Activated T-helper 1 cell treated with Interleukin-2 at 50 U/mL for 16 hours (primary cell): ENCODE measurements around the gene CCDC33.
A peak's percentile ranks its signal among the peaks of the same experiment; 100 is the strongest.

Source experiments
- DNase-seq: peaks from one replicate; pipeline ENCODE4 v3.0.0-alpha.2; 2020; ENCODE audit warnings: low read depth

CCDC33 gene

GRCh38 chr15:74289671-74290070 lies 53.5 kb downstream of the CCDC33 start:
- no peak for DNase-seq

DNA sequence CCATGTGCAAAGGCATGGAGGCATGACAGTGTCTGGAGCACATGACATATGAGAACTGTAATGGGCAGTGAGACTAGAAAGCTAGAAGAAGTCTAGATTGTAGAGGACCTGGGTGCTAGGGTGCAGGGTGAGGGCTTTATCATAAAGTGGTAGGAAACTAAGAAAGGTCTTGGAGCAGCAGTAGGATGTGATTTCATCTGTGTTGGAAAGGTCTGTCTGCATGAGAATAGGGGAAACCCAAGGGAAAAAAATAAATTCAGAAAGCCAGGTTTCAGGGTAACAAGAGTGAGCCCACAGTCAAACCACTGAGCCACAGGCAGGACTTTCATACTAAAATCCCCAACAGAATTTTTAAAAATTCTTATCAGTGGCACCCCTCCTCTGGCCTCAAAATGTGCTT lies 54.5 kb downstream of the CCDC33 start:
- DNase-seq, result no peak

DNA sequence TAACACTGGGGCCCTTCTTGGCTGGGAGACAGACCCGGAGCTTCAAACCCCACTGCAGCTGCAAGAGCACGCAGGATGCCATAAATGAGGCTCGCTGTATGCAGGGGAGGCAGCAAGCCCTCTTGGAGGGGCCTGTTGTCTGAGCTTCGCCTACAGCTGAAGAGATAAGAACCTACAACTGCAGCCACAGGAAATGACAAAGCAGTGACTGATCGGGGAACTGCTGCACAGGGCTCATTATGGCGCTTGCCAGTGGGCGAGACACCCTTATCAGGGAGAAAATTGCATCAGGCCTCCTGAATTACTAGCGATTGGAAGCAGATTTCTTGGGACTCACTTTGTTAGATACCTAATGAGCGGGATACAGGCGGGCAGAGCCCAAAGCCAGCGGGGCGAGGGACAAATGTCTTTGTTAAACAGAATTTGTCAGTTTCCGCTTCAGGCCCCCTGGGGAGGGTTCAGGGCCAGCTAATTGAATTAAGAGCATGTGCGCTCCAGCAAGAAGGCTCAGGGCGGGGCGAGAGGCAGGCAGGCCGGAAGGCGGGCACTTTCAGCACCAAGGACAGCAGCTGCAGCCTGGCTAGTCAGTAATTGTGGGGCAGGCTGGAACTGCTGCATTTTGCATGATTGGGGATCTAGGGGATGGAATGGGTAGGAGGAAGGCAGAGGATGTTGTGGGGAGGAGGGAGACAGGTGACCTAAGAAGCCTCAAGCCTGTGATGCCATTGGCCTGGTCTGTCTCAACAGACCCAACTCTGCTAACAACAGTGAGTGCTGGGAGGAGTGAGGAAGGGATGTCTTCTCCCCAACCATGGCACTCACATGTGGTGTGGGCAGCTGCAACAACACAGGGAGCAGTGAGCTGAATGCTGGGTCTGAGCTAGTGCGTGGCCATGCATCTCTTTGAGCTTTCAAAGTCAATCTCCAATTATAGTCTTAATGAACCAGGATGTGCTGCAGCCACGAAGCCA lies 55.3 kb downstream of the CCDC33 start:
- DNase-seq, result peak; percentile 29

GRCh38 chr15:74293021-74293810 lies 57.1 kb downstream of the CCDC33 start:
- DNase-seq, result no peak

DNA sequence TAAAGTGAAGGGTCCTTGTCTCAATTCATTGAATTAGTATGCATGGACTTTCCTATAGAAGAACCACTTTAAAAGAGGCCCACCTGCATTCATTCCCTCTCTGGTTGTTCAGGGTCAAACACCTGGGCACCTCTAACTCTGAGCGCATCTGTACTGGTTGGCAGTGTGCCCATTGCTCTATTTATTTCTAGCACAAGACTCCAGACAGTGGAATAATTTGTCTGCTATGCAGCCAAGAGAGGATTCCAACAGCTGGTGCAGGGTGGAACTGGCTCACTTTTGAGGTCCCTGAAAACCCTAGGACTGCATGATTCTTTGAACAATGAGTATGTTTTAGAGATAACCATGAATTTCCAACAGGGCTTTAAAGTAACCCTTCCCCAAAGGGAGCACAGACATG lies 57.9 kb downstream of the CCDC33 start:
- DNase-seq, result no peak

DNA sequence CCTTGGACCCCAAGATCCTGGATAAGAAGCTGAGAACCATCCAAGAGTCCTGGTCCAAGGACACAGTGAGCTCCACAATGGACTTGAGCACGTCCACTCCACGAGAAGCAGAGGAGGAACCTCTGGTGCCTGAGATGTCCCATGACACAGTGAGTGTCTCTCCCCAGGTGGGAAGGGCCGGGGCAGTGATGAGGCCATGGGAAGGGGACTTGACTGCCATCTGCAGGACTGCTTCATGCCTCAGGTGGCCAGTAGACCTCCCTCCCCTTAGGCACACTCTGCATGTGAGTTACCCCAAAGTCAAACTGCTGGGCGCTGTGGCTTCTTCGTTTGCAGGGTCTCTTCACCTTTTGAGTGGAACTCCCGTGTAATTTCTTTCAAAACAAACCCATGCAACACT lies 59.7 kb downstream of the CCDC33 start:
- DNase-seq, result no peak

- no peak for DNase-seq
Measured at GRCh38 chr15:74297887-74298286, 61.8 kb downstream of the CCDC33 start.

GRCh38 chr15:74300057-74300795 lies 64.1 kb downstream of the CCDC33 start:
- no peak for DNase-seq

GRCh38 chr15:74301583-74302361 lies 65.6 kb downstream of the CCDC33 start:
- no peak for DNase-seq

DNA sequence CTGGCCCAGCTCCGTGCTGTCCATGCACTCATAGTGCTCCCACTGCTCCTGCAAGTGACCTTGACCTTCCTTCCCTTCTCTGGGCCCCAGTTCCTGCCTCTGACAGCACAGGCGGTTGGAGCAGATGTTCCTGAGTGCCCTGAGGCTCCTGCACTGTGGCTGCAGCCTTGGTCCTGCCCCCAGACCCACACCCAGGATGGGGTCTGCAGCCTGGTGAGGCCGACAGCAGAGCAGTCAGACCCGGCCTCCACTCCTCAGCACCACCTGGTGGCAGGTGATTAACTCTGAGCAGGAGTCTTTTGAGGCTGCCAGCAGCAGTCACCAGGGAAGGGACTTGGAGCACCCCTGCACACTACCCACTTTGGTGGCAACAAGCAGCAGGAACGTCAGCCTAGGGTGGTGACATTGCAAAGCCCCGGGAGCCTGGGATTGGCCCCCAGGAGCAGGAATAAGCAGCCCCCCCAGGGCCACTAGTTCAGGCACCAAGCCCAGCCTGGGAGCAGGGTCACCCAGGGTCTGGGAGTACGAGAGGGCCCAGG lies 66.8 kb downstream of the CCDC33 start:
- DNase-seq, result no peak

- no peak for DNase-seq
Measured at GRCh38 chr15:74303741-74304309, 67.7 kb downstream of the CCDC33 start.

DNA sequence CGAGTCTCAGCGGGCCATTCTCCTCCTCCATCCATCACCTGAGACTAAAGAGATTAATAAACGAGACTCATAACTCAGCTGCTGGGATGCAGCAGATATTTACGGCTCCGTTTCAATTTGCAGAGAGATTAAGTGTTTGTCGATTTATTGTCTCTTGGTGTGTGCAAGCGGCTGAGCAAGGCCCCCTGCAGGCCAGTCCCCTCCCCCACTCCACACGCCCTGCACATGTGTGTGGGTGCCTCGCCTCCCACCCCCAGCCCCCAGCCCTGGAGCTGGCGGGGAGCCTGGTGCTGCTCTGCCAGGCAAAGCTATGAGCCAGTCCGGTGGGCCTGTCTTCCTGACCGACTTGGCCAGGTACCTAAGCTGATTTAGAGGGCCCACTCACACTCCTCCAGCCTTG lies 68.3 kb downstream of the CCDC33 start:
- no peak for DNase-seq

- DNase-seq, result no peak
Measured at GRCh38 chr15:74305687-74306086, 69.6 kb downstream of the CCDC33 start.

DNA sequence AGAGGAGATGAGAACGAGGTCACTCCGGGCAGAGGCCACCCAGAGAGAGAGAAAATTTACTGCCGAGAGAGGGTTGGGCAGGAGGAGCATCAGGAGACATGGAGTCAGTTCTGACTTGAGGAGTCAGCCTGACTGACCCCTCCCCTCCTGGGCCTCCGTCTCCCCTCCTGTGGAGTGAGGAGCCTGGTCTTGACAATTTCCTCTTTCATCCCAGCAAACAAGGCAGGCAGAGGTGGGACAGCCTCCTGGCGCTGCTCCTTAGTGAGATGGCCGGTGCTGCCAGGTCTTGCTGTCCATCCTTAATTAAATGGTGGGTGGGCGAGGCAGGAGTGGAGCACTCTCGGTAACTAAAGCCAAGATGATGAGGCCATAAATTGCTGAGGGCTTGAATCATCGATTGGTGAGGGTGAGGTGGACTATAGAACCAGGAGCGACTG lies 70.7 kb downstream of the CCDC33 start:
- DNase-seq, result no peak

- DNase-seq, result no peak
Measured at GRCh38 chr15:74307827-74308811, 72.0 kb downstream of the CCDC33 start.

DNA sequence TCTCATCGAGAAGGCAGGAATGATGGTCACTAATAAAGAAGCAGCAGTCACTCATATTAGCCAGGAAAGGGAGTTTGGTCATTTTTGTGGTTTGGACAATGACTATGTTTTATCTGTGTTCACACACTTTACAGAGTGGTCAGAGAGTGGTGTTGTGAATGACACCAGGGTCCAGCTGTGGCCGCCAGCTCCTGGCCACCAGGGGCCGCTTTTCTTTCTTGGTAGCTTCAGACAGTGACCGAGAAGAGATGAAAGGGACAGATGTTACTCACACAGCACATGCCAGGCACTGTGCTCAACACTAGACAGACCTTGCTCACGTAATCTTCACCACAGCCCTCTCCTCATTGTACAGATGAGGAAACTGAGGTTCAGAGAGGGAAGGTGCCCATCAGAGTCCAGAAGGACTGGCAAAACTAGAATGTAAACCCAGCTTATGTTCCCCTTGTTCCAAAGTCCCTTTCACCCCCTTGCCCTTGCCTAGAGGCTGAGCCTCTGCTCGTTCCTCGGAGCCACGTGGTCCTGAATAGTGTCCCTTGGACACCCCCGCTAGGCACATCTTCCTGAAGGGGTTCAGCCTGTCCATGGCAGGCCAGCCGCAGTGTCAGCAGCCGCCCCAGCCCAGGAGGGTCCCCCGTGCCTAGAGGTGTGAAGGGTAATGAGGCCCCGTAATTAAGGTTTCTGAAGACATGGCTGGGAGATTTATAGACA lies 75.8 kb downstream of the CCDC33 start:
- no peak for DNase-seq

- DNase-seq, result no peak
Measured at GRCh38 chr15:74312445-74313007, 76.4 kb downstream of the CCDC33 start.

DNA sequence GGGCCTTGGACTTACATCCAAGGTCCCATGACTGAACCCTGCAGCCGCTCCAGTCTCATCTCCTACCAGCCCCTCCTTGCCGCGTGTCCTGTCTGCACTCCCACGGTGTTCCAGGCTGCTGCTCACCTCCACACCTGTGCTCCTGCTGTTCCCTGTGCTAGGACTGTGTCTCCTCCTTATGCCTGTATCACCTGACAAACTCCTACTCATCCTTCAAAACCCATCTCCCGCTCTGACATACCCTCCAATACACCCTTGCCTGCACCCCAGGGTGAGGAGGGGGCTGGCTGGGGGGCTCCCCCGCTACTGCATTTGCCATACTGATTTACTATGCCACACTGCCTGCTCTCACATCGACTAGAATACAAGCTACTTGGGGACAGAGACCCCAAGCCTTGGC lies 77.8 kb downstream of the CCDC33 start:
- DNase-seq, result no peak
